ENCODE results near the gene KDM6A. TPM values are rescaled to one million over a fixed set of nuclear protein-coding genes. Genes with fewer than 3 reads are reported as not detected.

KDM6A gene
- polyA plus RNA-seq, 1 of the 3 experiments (the other 2 are of a cell fraction), result 7.4 TPM

GRCh38 chrX:44954562-44954961 is 81.6 kb downstream of the KDM6A start:
- H3K9me3 ChIP-seq, result no peaks in the 10 kb centered on the region
- H3K4me3 ChIP-seq (ENCODE audit: low read depth in 2 of 2, low read length in 1 of 2), result no peak overlapping the region
- no peak overlapping the region for H2AFZ ChIP-seq (ENCODE audit: low read depth)
- ChIA-PET CTCF (no interaction called here), POLR2A (no interaction called here)
- H3F3A ChIP-seq (replicated peaks; ENCODE audit: insufficient read depth), result peaks cover 10% of the 10 kb centered on the region
- peaks cover 0 to 10% of the 10 kb centered on the region in 2 experiments; a peak in 2 of 4 replicates for H3K4me1 ChIP-seq (ENCODE audit: control insufficient read depth in 1 of 2, insufficient read depth in 2 of 2, low read depth in 1 of 2, low read length in 1 of 2)
- H3K9ac ChIP-seq, result no peak overlapping the region
- no peak for TF ChIP-seq SIN3A (IDR thresholded peaks at IDR 0.05; ENCODE audit: borderline replicate concordance, low read depth, low read length)
- TF ChIP-seq RFX5 (IDR thresholded peaks at IDR 0.05; ENCODE audit: low read length), result no peak
- TF ChIP-seq TAF1 (IDR thresholded peaks at IDR 0.05; ENCODE audit: borderline replicate concordance, low read depth, low read length), result no peak
- no peak for TF ChIP-seq FOSL2 (IDR thresholded peaks at IDR 0.05; ENCODE audit: borderline replicate concordance, low read depth)
- no peak for TF ChIP-seq EP300 (IDR thresholded peaks at IDR 0.05; ENCODE audit: borderline replicate concordance in 1 of 2, low read depth in 1 of 2, low read length in 1 of 2)
- no peak for TF ChIP-seq FOXM1 (IDR thresholded peaks at IDR 0.05; ENCODE audit: low read depth)
- TF ChIP-seq SMC3 (IDR thresholded peaks at IDR 0.05; ENCODE audit: low read depth, low read length), result no peak
- TF ChIP-seq, protein P1, sequence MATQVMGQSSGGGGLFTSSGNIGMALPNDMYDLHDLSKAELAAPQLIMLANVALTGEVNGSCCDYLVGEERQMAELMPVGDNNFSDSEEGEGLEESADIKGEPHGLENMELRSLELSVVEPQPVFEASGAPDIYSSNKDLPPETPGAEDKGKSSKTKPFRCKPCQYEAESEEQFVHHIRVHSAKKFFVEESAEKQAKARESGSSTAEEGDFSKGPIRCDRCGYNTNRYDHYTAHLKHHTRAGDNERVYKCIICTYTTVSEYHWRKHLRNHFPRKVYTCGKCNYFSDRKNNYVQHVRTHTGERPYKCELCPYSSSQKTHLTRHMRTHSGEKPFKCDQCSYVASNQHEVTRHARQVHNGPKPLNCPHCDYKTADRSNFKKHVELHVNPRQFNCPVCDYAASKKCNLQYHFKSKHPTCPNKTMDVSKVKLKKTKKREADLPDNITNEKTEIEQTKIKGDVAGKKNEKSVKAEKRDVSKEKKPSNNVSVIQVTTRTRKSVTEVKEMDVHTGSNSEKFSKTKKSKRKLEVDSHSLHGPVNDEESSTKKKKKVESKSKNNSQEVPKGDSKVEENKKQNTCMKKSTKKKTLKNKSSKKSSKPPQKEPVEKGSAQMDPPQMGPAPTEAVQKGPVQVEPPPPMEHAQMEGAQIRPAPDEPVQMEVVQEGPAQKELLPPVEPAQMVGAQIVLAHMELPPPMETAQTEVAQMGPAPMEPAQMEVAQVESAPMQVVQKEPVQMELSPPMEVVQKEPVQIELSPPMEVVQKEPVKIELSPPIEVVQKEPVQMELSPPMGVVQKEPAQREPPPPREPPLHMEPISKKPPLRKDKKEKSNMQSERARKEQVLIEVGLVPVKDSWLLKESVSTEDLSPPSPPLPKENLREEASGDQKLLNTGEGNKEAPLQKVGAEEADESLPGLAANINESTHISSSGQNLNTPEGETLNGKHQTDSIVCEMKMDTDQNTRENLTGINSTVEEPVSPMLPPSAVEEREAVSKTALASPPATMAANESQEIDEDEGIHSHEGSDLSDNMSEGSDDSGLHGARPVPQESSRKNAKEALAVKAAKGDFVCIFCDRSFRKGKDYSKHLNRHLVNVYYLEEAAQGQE (IDR thresholded peaks at IDR 0.05; ENCODE audit: low read depth, low read length), result no peak
- no peak for TF ChIP-seq NRF1 (IDR thresholded peaks at IDR 0.05; ENCODE audit: low read depth, low read length)
- H3K27ac ChIP-seq (ENCODE audit: low read depth in 2 of 2, low read length in 1 of 2), result no peak overlapping the region
- no peaks in the 10 kb centered on the region for H3K36me3 ChIP-seq (replicated peaks in 1 of 2; ENCODE audit: control insufficient read depth in 1 of 2, insufficient read depth in 2 of 2, low read length in 1 of 2)
- no peaks in the 10 kb centered on the region for H3K9me2 ChIP-seq
- H3K4me2 ChIP-seq, result no peak overlapping the region
- H4K20me1 ChIP-seq (ENCODE audit: insufficient read depth), result peaks cover 79% of the 10 kb centered on the region
- peaks cover 91% of the 10 kb centered on the region for H3K79me2 ChIP-seq (ENCODE audit: insufficient read depth)
- H3K27me3 ChIP-seq (ENCODE audit: insufficient read depth), result no peaks in the 10 kb centered on the region
- DNase-seq, result no peak
- 93% methylated on average over 3 of the region's 3 CpGs for WGBS (ENCODE audit: low lambda C conversion rate)

GRCh38 chrX:44957848-44958247 is 84.9 kb downstream of the KDM6A start:
- ChIA-PET CTCF (no interaction called here), POLR2A (no interaction called here)
- Histone ChIP-seq H3K9me2 (no peaks in the 10 kb centered on the region), H2AFZ (ENCODE audit: low read depth) (no peak overlapping the region), H3K27ac (ENCODE audit: low read depth in 2 of 2, low read length in 1 of 2) (no peak overlapping the region), H3K4me3 (ENCODE audit: low read depth in 2 of 2, low read length in 1 of 2) (no peak overlapping the region), H4K20me1 (ENCODE audit: insufficient read depth) (peaks cover 65% of the 10 kb centered on the region), H3K9ac (no peak overlapping the region), H3K79me2 (ENCODE audit: insufficient read depth) (peaks cover 86% of the 10 kb centered on the region), H3F3A (replicated peaks; ENCODE audit: insufficient read depth) (peaks cover 13% of the 10 kb centered on the region), H3K36me3 (replicated peaks in 1 of 2; ENCODE audit: control insufficient read depth in 1 of 2, insufficient read depth in 2 of 2, low read length in 1 of 2) (no peaks in the 10 kb centered on the region), H3K27me3 (ENCODE audit: insufficient read depth) (no peaks in the 10 kb centered on the region), H3K4me2 (no peak overlapping the region), H3K9me3 (no peaks in the 10 kb centered on the region), H3K4me1 (ENCODE audit: control insufficient read depth in 1 of 2, insufficient read depth in 2 of 2, low read depth in 1 of 2, low read length in 1 of 2) (peaks cover 0 to 4% of the 10 kb centered on the region in 2 experiments; a peak in 3 of 4 replicates)
- WGBS (ENCODE audit: low lambda C conversion rate), result 100% methylated on average over 2 of the region's 2 CpGs
- no peak for DNase-seq
- no peak for TF ChIP-seq NFIC (IDR thresholded peaks at IDR 0.05; ENCODE audit: borderline replicate concordance)
- TF ChIP-seq MEF2A (IDR thresholded peaks at IDR 0.05; ENCODE audit: borderline replicate concordance, low read depth), result no peak
- TF ChIP-seq TAF1 (IDR thresholded peaks at IDR 0.05; ENCODE audit: borderline replicate concordance, low read depth, low read length), result no peak
- TF ChIP-seq GATA2 (CRISPR knock-in tag; IDR thresholded peaks at IDR 0.05), result no peak
- TF ChIP-seq ELF1 (IDR thresholded peaks at IDR 0.05), result no peak
- no peak for TF ChIP-seq NRF1 (IDR thresholded peaks at IDR 0.05; ENCODE audit: low read depth, low read length)
- no peak for TF ChIP-seq RXRA (IDR thresholded peaks at IDR 0.05; ENCODE audit: borderline replicate concordance, low read depth)
- no peak for TF ChIP-seq EP300 (IDR thresholded peaks at IDR 0.05; ENCODE audit: borderline replicate concordance in 1 of 2, low read depth in 1 of 2, low read length in 1 of 2)
- TF ChIP-seq FOXM1 (IDR thresholded peaks at IDR 0.05; ENCODE audit: low read depth), result no peak
- TF ChIP-seq, protein P2, sequence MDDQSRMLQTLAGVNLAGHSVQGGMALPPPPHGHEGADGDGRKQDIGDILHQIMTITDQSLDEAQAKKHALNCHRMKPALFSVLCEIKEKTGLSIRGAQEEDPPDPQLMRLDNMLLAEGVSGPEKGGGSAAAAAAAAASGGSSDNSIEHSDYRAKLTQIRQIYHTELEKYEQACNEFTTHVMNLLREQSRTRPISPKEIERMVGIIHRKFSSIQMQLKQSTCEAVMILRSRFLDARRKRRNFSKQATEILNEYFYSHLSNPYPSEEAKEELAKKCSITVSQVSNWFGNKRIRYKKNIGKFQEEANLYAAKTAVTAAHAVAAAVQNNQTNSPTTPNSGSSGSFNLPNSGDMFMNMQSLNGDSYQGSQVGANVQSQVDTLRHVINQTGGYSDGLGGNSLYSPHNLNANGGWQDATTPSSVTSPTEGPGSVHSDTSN (IDR thresholded peaks at IDR 0.05), result no peak
- no peak for TF ChIP-seq RAD21 (IDR thresholded peaks at IDR 0.05; ENCODE audit: low read length)
- no peak for TF ChIP-seq MXI1 (IDR thresholded peaks at IDR 0.05; ENCODE audit: low read depth, low read length)
- TF ChIP-seq RCOR1 (IDR thresholded peaks at IDR 0.05; ENCODE audit: low read length), result no peak
- no peak for TF ChIP-seq JUND (IDR thresholded peaks at IDR 0.05)
- no peak for TF ChIP-seq GABPA (IDR thresholded peaks at IDR 0.05; ENCODE audit: low read depth)
- TF ChIP-seq, protein P1 (IDR thresholded peaks at IDR 0.05; ENCODE audit: low read depth, low read length), result no peak
